ENCODE data around the gene CRX.

CRX gene

DNA sequence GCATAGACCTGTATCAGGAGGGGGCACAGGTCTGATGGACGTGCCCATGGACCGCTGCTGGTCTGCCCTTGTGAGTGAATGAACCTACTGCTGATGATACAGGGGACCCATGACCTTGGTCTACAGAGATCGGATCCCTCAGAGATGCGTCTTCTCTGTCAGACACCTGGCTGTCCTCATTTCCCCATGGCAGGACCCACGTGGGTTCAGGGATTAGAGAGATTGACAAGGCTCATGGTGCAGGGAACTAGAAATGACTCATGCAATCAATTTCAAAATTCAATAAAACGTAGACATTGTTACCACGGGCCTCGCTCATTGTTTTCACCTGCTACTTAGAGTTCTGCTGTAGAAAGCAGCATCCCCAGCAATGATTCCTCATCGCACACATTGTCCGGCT lies 16.4 kb upstream of the CRX start:
- no peaks in the 10 kb centered on the region for H3K9me3 ChIP-seq (replicated peaks; ENCODE audit: insufficient read depth, low read length)
- no peaks in the 10 kb centered on the region for H3F3A ChIP-seq (ENCODE audit: insufficient read depth, low read length)
- H3K36me3 ChIP-seq (replicated peaks; ENCODE audit: insufficient read depth, low read length): no peaks in the 10 kb centered on the region
- no peaks in the 10 kb centered on the region for H3K4me1 ChIP-seq (ENCODE audit: low read length)
- no peaks in the 10 kb centered on the region for H3K79me2 ChIP-seq (ENCODE audit: low read length)
- DNase-seq: no peak
- H3K4me3 ChIP-seq (ENCODE audit: low read length): no peak overlapping the region
- no peak overlapping the region for H3K9ac ChIP-seq (ENCODE audit: low read length)
- H4K20me1 ChIP-seq (ENCODE audit: insufficient read depth, low read length): no peaks in the 10 kb centered on the region
- H3K27me3 ChIP-seq (replicated peaks; ENCODE audit: insufficient read depth, low read length): peaks cover 47% of the 10 kb centered on the region
- H2AFZ ChIP-seq (ENCODE audit: low read length): no peak overlapping the region
- no peak overlapping the region for H3K4me2 ChIP-seq (ENCODE audit: low read depth, low read length)
- H3K27ac ChIP-seq (ENCODE audit: low read length): no peak overlapping the region
- no peaks in the 10 kb centered on the region for H3K9me2 ChIP-seq (replicated peaks; ENCODE audit: insufficient read depth, low read length)
- TF ChIP-seq EZH2 (optimal IDR thresholded peaks at IDR 0.05; ENCODE audit: low read depth, low read length) (no peak), EZH2phosphoT487 (IDR thresholded peaks at IDR 0.05; ENCODE audit: low read length) (no peak)
- TF ChIP-seq, protein P1, sequence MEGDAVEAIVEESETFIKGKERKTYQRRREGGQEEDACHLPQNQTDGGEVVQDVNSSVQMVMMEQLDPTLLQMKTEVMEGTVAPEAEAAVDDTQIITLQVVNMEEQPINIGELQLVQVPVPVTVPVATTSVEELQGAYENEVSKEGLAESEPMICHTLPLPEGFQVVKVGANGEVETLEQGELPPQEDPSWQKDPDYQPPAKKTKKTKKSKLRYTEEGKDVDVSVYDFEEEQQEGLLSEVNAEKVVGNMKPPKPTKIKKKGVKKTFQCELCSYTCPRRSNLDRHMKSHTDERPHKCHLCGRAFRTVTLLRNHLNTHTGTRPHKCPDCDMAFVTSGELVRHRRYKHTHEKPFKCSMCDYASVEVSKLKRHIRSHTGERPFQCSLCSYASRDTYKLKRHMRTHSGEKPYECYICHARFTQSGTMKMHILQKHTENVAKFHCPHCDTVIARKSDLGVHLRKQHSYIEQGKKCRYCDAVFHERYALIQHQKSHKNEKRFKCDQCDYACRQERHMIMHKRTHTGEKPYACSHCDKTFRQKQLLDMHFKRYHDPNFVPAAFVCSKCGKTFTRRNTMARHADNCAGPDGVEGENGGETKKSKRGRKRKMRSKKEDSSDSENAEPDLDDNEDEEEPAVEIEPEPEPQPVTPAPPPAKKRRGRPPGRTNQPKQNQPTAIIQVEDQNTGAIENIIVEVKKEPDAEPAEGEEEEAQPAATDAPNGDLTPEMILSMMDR (IDR thresholded peaks at IDR 0.05; ENCODE audit: low read length): no peak

DNA sequence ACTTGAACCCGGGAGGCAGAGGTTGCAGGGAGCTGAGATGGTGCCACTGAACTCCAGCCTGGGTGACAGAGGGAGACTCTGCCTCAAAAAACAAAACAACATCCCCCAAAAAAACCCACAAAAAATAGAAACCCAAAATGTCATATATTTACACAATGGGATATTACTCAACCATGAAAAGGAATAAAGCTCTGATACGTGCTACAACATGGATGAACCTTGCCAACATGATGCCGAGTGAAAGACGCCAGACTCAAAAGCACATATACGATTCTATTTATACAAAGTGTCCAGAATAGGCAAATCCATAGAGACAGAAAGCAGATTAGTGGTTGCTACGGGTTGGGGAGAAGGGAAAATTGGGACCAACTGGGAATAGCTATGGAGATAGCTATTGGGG lies 15.3 kb upstream of the CRX start:
- Histone ChIP-seq H3K4me3 (ENCODE audit: low read length) (no peak overlapping the region), H3K79me2 (ENCODE audit: low read length) (no peaks in the 10 kb centered on the region), H3K4me2 (ENCODE audit: low read depth, low read length) (no peak overlapping the region), H3K9me2 (replicated peaks; ENCODE audit: insufficient read depth, low read length) (no peaks in the 10 kb centered on the region), H3K27me3 (replicated peaks; ENCODE audit: insufficient read depth, low read length) (peaks cover 56% of the 10 kb centered on the region), H3K4me1 (ENCODE audit: low read length) (no peaks in the 10 kb centered on the region), H2AFZ (ENCODE audit: low read length) (no peak overlapping the region), H3K9ac (ENCODE audit: low read length) (no peak overlapping the region), H3K9me3 (replicated peaks; ENCODE audit: insufficient read depth, low read length) (no peaks in the 10 kb centered on the region), H4K20me1 (ENCODE audit: insufficient read depth, low read length) (no peaks in the 10 kb centered on the region), H3K27ac (ENCODE audit: low read length) (no peak overlapping the region), H3F3A (ENCODE audit: insufficient read depth, low read length) (no peaks in the 10 kb centered on the region), H3K36me3 (replicated peaks; ENCODE audit: insufficient read depth, low read length) (no peaks in the 10 kb centered on the region)
- no peak for DNase-seq
- TF ChIP-seq, protein P1 (IDR thresholded peaks at IDR 0.05; ENCODE audit: low read length): no peak
- no peak for TF ChIP-seq EZH2 (optimal IDR thresholded peaks at IDR 0.05; ENCODE audit: low read depth, low read length)
- no peak for TF ChIP-seq EZH2phosphoT487 (IDR thresholded peaks at IDR 0.05; ENCODE audit: low read length)

DNA sequence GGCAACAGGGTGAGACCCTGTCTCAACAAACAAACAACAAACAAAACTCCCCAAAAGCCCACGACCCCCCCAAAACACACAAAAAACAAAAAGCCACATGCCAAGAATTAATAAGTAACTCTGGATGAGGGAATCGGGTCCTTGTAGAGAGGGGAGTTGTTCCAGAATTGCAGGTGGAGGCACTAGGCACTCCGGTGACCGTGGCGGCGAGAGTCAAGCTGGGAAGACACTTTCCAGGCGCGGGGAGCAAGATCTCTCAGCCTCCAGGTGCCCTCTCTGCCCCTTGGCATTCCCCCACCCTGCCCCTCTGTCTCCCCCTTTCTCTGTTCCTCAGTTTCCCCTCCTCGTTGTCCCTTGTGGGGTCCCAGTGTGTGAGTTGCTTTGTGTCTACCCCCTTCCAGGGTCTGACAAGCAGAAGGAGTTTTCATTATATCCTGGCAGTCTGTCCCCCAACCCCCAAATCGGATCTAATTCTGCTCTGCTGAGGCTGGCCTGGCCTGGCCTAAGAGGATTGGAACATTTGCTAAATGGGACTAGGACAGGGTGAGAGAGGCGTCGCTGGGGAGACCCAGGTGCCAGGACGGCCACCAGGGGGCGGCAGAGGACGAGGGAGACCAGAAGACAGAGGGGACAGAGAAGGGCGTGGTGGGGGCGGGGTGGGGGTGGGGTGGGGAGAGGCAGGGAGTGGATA lies 8.3 kb upstream of the CRX start:
- Histone ChIP-seq H4K20me1 (ENCODE audit: insufficient read depth, low read length) (no peaks in the 10 kb centered on the region), H3K4me2 (ENCODE audit: low read depth, low read length) (no peak overlapping the region), H3K4me3 (ENCODE audit: low read length) (no peak overlapping the region), H3K36me3 (replicated peaks; ENCODE audit: insufficient read depth, low read length) (no peaks in the 10 kb centered on the region), H3K4me1 (ENCODE audit: low read length) (no peaks in the 10 kb centered on the region), H3K27me3 (replicated peaks; ENCODE audit: insufficient read depth, low read length) (peaks cover 53% of the 10 kb centered on the region), H3F3A (ENCODE audit: insufficient read depth, low read length) (no peaks in the 10 kb centered on the region), H3K27ac (ENCODE audit: low read length) (no peak overlapping the region), H3K9me3 (replicated peaks; ENCODE audit: insufficient read depth, low read length) (no peaks in the 10 kb centered on the region), H3K79me2 (ENCODE audit: low read length) (no peaks in the 10 kb centered on the region), H3K9me2 (replicated peaks; ENCODE audit: insufficient read depth, low read length) (no peaks in the 10 kb centered on the region), H2AFZ (ENCODE audit: low read length) (no peak overlapping the region), H3K9ac (ENCODE audit: low read length) (no peak overlapping the region)
- DNase-seq: peak; percentile 44
- no peak for TF ChIP-seq EZH2 (optimal IDR thresholded peaks at IDR 0.05; ENCODE audit: low read depth, low read length)
- TF ChIP-seq, protein P1 (IDR thresholded peaks at IDR 0.05; ENCODE audit: low read length): peak; percentile 59
